Measurements from ENCODE around the gene APOL6. TPM values are rescaled to one million over a fixed set of nuclear protein-coding genes. Genes with fewer than 3 reads are reported as not detected.

Gene APOL6
- total RNA-seq, 4 donors from 2014 or later = 28.9 to 70.2 (median 46.8) TPM

DNA sequence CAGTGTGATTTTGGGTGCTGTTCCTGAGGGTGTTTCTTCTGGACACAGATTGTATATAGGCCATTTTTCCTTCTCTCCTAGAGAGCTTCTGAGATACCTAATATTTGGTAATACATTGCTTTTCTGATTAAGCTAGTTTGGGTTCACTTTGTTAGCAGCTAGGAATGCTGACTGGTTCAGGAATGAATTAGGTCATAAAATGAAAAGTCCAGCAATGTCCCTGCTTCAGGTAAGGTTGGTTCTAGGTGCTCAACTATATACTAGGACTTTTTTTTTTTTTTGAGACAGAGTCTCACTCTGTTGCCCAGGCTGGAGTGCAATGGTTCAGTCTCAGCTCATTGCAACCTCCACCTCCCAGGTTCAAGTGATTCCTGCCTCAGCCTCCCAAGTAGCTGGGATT lies 36.5 kb downstream of the APOL6 start:
- no peaks in the 10 kb centered on the region for H3K9me3 ChIP-seq
- no peak overlapping the region for H3K4me3 ChIP-seq
- no peak for TF ChIP-seq POLR2A (IDR thresholded peaks at IDR 0.05)
- TF ChIP-seq, protein P1, sequence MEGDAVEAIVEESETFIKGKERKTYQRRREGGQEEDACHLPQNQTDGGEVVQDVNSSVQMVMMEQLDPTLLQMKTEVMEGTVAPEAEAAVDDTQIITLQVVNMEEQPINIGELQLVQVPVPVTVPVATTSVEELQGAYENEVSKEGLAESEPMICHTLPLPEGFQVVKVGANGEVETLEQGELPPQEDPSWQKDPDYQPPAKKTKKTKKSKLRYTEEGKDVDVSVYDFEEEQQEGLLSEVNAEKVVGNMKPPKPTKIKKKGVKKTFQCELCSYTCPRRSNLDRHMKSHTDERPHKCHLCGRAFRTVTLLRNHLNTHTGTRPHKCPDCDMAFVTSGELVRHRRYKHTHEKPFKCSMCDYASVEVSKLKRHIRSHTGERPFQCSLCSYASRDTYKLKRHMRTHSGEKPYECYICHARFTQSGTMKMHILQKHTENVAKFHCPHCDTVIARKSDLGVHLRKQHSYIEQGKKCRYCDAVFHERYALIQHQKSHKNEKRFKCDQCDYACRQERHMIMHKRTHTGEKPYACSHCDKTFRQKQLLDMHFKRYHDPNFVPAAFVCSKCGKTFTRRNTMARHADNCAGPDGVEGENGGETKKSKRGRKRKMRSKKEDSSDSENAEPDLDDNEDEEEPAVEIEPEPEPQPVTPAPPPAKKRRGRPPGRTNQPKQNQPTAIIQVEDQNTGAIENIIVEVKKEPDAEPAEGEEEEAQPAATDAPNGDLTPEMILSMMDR (IDR thresholded peaks at IDR 0.05) = no peak
- H3K27ac ChIP-seq = no peak overlapping the region
- no peaks in the 10 kb centered on the region for H3K27me3 ChIP-seq
- no peak for DNase-seq
- H3K4me1 ChIP-seq = no peaks in the 10 kb centered on the region
- no peaks in the 10 kb centered on the region for H3K36me3 ChIP-seq

DNA sequence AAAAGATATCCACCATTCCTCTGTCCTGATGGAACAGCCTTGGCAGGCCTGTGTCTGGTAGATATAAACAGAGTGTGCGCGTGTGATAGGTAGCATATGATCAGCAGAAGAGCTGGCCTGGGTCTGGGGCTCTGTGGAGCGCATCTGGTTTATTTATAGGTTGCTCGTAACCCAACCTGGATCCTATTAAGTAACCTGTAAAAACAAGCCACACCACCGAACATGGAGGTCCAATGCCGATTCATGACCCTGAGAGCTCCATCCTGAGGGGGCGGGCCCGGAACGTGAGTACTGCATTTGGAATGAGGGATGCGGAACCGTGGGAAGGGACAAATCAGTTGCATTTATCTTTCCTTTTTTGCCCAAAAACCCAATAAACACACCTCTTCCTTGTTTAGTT lies 37.5 kb downstream of the APOL6 start:
- H3K36me3 ChIP-seq = no peaks in the 10 kb centered on the region
- H3K27ac ChIP-seq = peak overlapping the region in 1 of 4 donors; percentile 53
- H3K4me1 ChIP-seq = no peaks in the 10 kb centered on the region
- TF ChIP-seq, protein P1 (IDR thresholded peaks at IDR 0.05) = no peak
- TF ChIP-seq POLR2A (IDR thresholded peaks at IDR 0.05) = no peak
- H3K9me3 ChIP-seq = no peaks in the 10 kb centered on the region
- no peaks in the 10 kb centered on the region for H3K27me3 ChIP-seq
- H3K4me3 ChIP-seq = no peak overlapping the region
- no peak for DNase-seq

DNA sequence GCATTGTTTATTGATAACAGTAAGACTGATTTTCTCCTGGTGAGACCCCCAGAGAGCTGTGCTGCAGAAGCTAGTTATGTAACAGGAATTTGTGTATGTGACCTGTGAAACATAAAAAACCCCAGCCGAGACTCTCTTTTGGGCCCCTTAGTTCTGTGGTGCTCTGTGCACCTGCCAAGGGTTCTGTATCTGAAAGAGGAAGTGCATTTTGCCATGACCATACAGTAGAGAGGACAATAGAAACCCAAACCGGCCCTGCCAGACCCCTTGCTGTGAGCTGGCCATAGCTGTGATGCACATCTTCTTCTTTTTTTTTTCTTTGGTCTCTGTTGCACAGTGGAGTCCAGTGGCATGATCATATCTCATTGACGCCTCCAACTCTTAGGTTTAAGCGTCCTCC lies 38.1 kb downstream of the APOL6 start:
- H3K4me1 ChIP-seq = no peaks in the 10 kb centered on the region
- no peaks in the 10 kb centered on the region for H3K36me3 ChIP-seq
- peak in 2 of 3 donors; percentile 44 to 48 for DNase-seq
- no peak overlapping the region for H3K4me3 ChIP-seq
- H3K9me3 ChIP-seq = no peaks in the 10 kb centered on the region
- TF ChIP-seq, protein P1 (IDR thresholded peaks at IDR 0.05) = no peak
- no peak for TF ChIP-seq POLR2A (IDR thresholded peaks at IDR 0.05)
- no peaks in the 10 kb centered on the region for H3K27me3 ChIP-seq
- peak overlapping the region in 1 of 4 donors; percentile 53 for H3K27ac ChIP-seq

DNA sequence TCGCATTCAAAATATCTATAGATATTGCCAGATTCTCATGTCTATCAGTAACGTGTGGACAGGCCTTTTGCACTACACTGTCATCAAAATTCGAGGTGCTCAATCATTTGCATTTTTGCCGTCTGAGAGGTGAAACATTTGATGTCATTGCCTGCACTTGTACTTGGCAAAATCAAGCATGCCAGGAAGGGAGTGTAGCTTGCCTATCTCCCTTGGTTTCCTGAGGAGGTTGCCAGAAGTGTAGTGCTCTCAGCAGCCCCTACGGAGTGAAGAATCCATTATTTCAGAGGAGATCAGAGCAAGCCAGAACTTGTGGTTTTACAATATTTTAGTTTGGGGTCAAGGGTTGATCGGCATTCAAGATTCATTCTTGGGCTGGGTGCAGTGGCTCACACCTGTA lies 39.2 kb downstream of the APOL6 start:
- TF ChIP-seq, protein P1 (IDR thresholded peaks at IDR 0.05) = no peak
- TF ChIP-seq POLR2A (IDR thresholded peaks at IDR 0.05) = no peak
- no peak for DNase-seq
- no peaks in the 10 kb centered on the region for H3K27me3 ChIP-seq
- no peaks in the 10 kb centered on the region for H3K4me1 ChIP-seq
- H3K9me3 ChIP-seq = no peaks in the 10 kb centered on the region
- no peak overlapping the region for H3K27ac ChIP-seq
- no peaks in the 10 kb centered on the region for H3K36me3 ChIP-seq
- H3K4me3 ChIP-seq = no peak overlapping the region

DNA sequence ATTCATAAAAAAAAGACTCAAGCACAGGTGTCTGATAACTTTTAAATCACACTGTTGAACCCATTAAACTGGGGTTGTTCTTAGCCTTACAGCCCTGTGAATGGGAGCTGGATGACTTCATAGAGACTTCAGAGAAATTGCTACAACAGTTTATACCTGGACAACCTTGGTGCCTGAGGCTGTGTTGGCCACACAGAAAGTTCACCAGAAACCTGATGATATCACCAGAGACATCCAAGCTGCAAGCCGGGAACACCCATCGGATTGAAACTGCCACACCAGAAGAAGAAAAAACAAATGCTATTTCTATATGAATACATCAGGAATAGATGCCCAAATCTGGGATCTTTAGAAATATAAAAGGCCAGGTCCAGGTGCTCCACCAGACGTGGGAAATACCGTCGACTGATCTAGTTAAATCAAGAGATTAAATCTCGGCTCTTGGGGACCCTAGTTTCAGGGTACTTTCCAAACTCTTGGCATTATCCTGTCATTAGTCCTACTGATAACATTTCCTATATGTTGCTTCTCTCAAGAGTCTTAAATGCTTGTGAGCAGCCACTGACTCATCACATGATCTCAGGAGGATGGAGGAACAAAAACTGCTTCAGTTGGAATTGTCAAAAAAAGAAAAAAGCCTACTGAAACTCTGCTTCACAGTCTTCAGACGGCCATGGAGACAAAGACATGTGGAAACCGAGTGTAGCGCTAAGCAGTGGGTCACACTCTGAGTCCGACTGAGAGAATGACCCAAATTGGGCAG lies 40.8 kb downstream of the APOL6 start:
- no peak for DNase-seq
- TF ChIP-seq, protein P1 (IDR thresholded peaks at IDR 0.05) = no peak
- no peak for TF ChIP-seq POLR2A (IDR thresholded peaks at IDR 0.05)
- Histone ChIP-seq H3K27ac (no peak overlapping the region), H3K4me3 (no peak overlapping the region), H3K27me3 (no peaks in the 10 kb centered on the region), H3K36me3 (no peaks in the 10 kb centered on the region), H3K4me1 (no peaks in the 10 kb centered on the region), H3K9me3 (no peaks in the 10 kb centered on the region)

Data from Peyer's patch (tissue), 4 donors.